HG03103 (cell line): Measurements from ENCODE around the gene TRIM31.

ENCODE experiments used
- ATAC-seq: cut with Tn5 transposase; IDR thresholded peaks from one replicate; pipeline ENCODE4 v1.9.1; 2021; ENCODE audit warnings: low read depth; ENCODE audit not compliant: unreplicated experiment

The TRIM31 gene

DNA sequence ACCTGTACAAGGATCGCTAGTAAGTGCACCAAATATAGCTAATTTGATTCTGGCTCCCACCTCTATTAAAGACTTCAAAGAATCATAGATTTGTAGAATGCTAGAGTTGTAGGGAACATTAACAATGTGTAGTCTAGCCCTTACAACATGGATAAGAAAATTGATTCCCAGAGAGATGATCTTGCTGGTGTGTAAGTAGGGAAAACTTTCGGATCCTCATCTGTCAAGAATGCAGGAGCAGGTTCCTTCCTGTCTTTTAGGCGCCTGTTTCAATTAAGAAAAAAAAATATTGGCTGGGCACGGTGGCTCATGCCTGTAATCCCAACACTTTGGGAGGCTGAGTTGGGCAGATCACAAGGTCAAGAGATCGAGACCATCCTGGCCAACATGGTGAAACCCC is 25.0 kb downstream of the TRIM31 start:
- no peak for ATAC-seq

GRCh38 chr6:30077218-30077617 is 35.7 kb downstream of the TRIM31 start:
- ATAC-seq = no peak

- ATAC-seq = no peak
These were observed 36.8 kb downstream of the TRIM31 start for GRCh38 chr6:30075790-30076732.

- no peak for ATAC-seq
These were observed 37.6 kb downstream of the TRIM31 start, which contains the start of gene RNF39 for GRCh38 chr6:30075094-30075789. TSS of gene RNF39 (minus strand) at chr6:30075769. CDS start at chr6:30075585, 184 bp downstream.

GRCh38 chr6:30074331-30075093 is 38.4 kb downstream of the TRIM31 start:
- ATAC-seq = no peak

GRCh38 chr6:30073489-30074235 is 39.2 kb downstream of the TRIM31 start:
- ATAC-seq = no peak

DNA sequence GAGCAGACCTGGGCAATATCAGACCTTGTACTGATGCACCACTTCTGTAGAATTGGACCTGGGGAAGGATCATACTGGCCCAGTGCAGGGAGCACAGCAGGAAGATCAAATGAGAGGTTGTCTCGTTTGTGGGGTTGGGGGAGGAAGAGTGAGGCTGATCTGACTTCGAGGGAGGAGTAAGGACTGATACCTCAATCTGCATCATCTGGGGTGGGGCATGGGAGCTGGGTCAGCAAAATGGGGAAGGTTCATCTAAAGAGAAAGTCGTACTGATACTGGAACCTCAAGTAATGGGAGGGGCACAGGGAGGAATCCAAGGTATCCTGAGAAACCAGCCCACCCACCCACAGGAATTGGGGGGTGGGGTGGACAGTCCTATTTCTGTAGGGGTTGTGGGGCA is 41.0 kb downstream of the TRIM31 start:
- no peak for ATAC-seq

- no peak for ATAC-seq
These were observed 41.6 kb downstream of the TRIM31 start for GRCh38 chr6:30071081-30071818.

- ATAC-seq = no peak
These were observed 45.3 kb downstream of the TRIM31 start for GRCh38 chr6:30067460-30068139.

GRCh38 chr6:30066577-30067459 is 46.1 kb downstream of the TRIM31 start, which contains the start of gene PPP1R11:
TSS of gene PPP1R11 (plus strand) at chr6:30067198. CDS start at chr6:30067411, 213 bp downstream.
- ATAC-seq = peak; percentile 89

GRCh38 chr6:30066082-30066481 is 46.8 kb downstream of the TRIM31 start:
- no peak for ATAC-seq

GRCh38 chr6:30063315-30063714 is 49.6 kb downstream of the TRIM31 start:
- no peak for ATAC-seq

- no peak for ATAC-seq
These were observed 50.3 kb downstream of the TRIM31 start for GRCh38 chr6:30062471-30063178.

GRCh38 chr6:30061858-30062458 is 50.9 kb downstream of the TRIM31 start:
- peak; percentile 9 for ATAC-seq

- peak; percentile 85 for ATAC-seq
These were observed 51.6 kb downstream of the TRIM31 start, which contains the start of gene POLR1H for GRCh38 chr6:30061092-30061857. TSS of gene POLR1H (plus strand) at chr6:30061265. CDS start at chr6:30061525, 260 bp downstream.

GRCh38 chr6:30060606-30061091 is 52.2 kb downstream of the TRIM31 start:
- ATAC-seq = no peak
